Keratinocyte (primary cell): ENCODE results near the gene DOLPP1. TPM values are rescaled to one million over a fixed set of nuclear protein-coding genes. Genes with fewer than 3 reads are reported as not detected.

Experiments
- DNase-seq: peaks from one replicate; pipeline ENCODE4 v3.0.0-alpha.2; 2011; ENCODE audit warnings: low read depth, missing footprints, low spot score
- FAIRE-seq: peaks from 2 replicates; lab custom pipeline; 2011; peaks lifted over from hg19 to GRCh38; lab: Jason Lieb, UNC
- H2AFZ ChIP-seq: 2 replicates; pipeline ENCODE4 v1.6.0; 2012; ENCODE audit warnings: low read length, control low read depth, inconsistent platforms; ENCODE audit not compliant: control insufficient read depth
- H3K27ac ChIP-seq: 2 replicates; pipeline ENCODE4 v1.5.1; 2011; ENCODE audit warnings: low read length; ENCODE audit not compliant: control insufficient read depth, insufficient read depth
- H3K27me3 ChIP-seq: 3 replicates; pipeline ENCODE4 v1.6.0; 2011; ENCODE audit warnings: low read length; ENCODE audit not compliant: control insufficient read depth, insufficient read depth; ENCODE audit errors: extremely low read depth
- H3K36me3 ChIP-seq, 2 experiments: 2 replicates in 1 of 2; 3 replicates in 1 of 2; pipeline ENCODE4 v1.5.1; 2011; ENCODE audit warnings: low read length in 2 of 2, mild to moderate bottlenecking in 1 of 2; ENCODE audit not compliant: control insufficient read depth in 2 of 2, insufficient read depth in 2 of 2; ENCODE audit errors: extremely low read depth in 1 of 2
- H3K4me1 ChIP-seq: 3 replicates; pipeline ENCODE4 v1.5.1; 2011; ENCODE audit warnings: low read length; ENCODE audit not compliant: control insufficient read depth, insufficient read depth; ENCODE audit errors: extremely low read depth
- H3K4me2 ChIP-seq: 3 replicates; pipeline ENCODE4 v1.6.0; 2011; ENCODE audit warnings: low read depth, low read length; ENCODE audit not compliant: control insufficient read depth, insufficient read depth; ENCODE audit errors: extremely low read depth
- H3K4me3 ChIP-seq, 3 experiments: fragments of 200-600 bp in 1 of 3; sonication (generic) in 1 of 3; 2 replicates in 2 of 3; 3 replicates in 1 of 3; pipeline ENCODE4 v1.5.1; 2011 to 2016; ENCODE audit warnings: low read length in 3 of 3, mild to moderate bottlenecking in 3 of 3, control low read depth in 2 of 3, inconsistent platforms in 1 of 3, low read depth in 1 of 3, mixed read lengths in 1 of 3, mixed run types in 1 of 3, moderate library complexity in 1 of 3; ENCODE audit not compliant: control insufficient read depth in 2 of 3, insufficient read depth in 2 of 3; ENCODE audit errors: extremely low read depth in 1 of 3
- H3K79me2 ChIP-seq: 2 replicates; pipeline ENCODE4 v1.6.0; 2012; ENCODE audit warnings: low read length; ENCODE audit not compliant: control insufficient read depth, insufficient read depth
- H3K9ac ChIP-seq: 3 replicates; pipeline ENCODE4 v1.6.0; 2011; ENCODE audit warnings: low read length; ENCODE audit not compliant: control insufficient read depth, insufficient read depth; ENCODE audit errors: extremely low read depth
- H3K9me1 ChIP-seq: 3 replicates; pipeline ENCODE4 v1.6.0; 2011; ENCODE audit warnings: low read length; ENCODE audit not compliant: control insufficient read depth, insufficient read depth; ENCODE audit errors: extremely low read depth
- H3K9me3 ChIP-seq: 2 replicates; pipeline ENCODE4 v1.5.1; 2012; ENCODE audit warnings: low read depth, low read length; ENCODE audit not compliant: control insufficient read depth
- H4K20me1 ChIP-seq: 3 replicates; pipeline ENCODE4 v1.6.0; 2011; ENCODE audit warnings: low read length; ENCODE audit not compliant: control insufficient read depth, insufficient read depth; ENCODE audit errors: extremely low read depth
- EZH2 ChIP-seq: IDR thresholded peaks from one replicate; pipeline ENCODE4 v1.6.1; 2012; ENCODE audit warnings: inconsistent platforms, mild to moderate bottlenecking, low read length, moderate library complexity
- dilution Hi-C: fragments of 300-500 bp; cut with MboI; formaldehyde crosslinking; loops from one replicate; pipeline ENCODE4 v1.7.0; 2020; ENCODE audit warnings: low sequenced_read_pairs; ENCODE audit not compliant: extremely low pct_ligation_motif_present
- polyA minus RNA-seq, 3 experiments: library from RNA; depleted of rRNA, polyadenylated mRNA; stranded (reverse); fragments of >200 nt; gene quantifications; 1 replicate in 1 of 3; 2 replicates in 1 of 3; 3 replicates in 1 of 3; pipeline ENCODE4 v1.2.3, GENCODE V29; 2011
- polyA plus RNA-seq, 5 experiments: library from polyadenylated mRNA; depleted of rRNA in 3 of 5; stranded (reverse) in 3 of 5; stranded (forward) in 1 of 5; unstranded in 1 of 5; fragments of >200 nt; gene quantifications; 1 replicate in 1 of 5; 2 replicates in 3 of 5; 3 replicates in 1 of 5; pipeline versions ENCODE4 v1.2.1 to v1.2.3, GENCODE V29; 2011 to 2012; ENCODE audit warnings: missing spikeins in 2 of 5, low read depth in 1 of 5, low replicate concordance in 1 of 5
- TF ChIP-seq, protein P1 (sequence below), 3 experiments: IDR thresholded peaks in 1 of 3; conservative IDR thresholded peaks in 1 of 3; optimal IDR thresholded peaks in 1 of 3; 2 replicates in 2 of 3; 3 replicates in 1 of 3; pipeline versions ENCODE3 to v1.5.1; 2011; ENCODE audit warnings: low read length in 3 of 3, mild to moderate bottlenecking in 3 of 3, moderate library complexity in 2 of 3, control low read depth in 1 of 3, inconsistent platforms in 1 of 3; ENCODE audit not compliant: insufficient read depth in 2 of 3; ENCODE audit errors: extremely low read depth in 1 of 3

Gene DOLPP1, protein sequence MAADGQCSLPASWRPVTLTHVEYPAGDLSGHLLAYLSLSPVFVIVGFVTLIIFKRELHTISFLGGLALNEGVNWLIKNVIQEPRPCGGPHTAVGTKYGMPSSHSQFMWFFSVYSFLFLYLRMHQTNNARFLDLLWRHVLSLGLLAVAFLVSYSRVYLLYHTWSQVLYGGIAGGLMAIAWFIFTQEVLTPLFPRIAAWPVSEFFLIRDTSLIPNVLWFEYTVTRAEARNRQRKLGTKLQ
- polyA plus RNA-seq (14.2 to 17.7 TPM (median 16.7 TPM) in 3 replicates), polyA minus RNA-seq (12.3 to 26.1 TPM (median 18.2 TPM) in 3 replicates)
- polyA plus RNA-seq (2011; ENCODE audit: low read depth), result 8.6 TPM
- 12.0 and 12.3 TPM in 2 replicates for polyA plus RNA-seq (2011; cell fraction: cytosol; rRNA removed)
- polyA plus RNA-seq (2011; cell fraction: nucleus; rRNA removed), result 30.2 and 33.2 TPM in 2 replicates
- polyA plus RNA-seq (2012; ENCODE audit: low replicate concordance), result 10.1 and 14.0 TPM in 2 replicates
- polyA minus RNA-seq (2011; cell fraction: cytosol; rRNA and poly(A)+ RNA removed), result 13.0 TPM
- polyA minus RNA-seq (2011; cell fraction: nucleus; rRNA and poly(A)+ RNA removed), result 10.4 and 13.4 TPM in 2 replicates

DNA sequence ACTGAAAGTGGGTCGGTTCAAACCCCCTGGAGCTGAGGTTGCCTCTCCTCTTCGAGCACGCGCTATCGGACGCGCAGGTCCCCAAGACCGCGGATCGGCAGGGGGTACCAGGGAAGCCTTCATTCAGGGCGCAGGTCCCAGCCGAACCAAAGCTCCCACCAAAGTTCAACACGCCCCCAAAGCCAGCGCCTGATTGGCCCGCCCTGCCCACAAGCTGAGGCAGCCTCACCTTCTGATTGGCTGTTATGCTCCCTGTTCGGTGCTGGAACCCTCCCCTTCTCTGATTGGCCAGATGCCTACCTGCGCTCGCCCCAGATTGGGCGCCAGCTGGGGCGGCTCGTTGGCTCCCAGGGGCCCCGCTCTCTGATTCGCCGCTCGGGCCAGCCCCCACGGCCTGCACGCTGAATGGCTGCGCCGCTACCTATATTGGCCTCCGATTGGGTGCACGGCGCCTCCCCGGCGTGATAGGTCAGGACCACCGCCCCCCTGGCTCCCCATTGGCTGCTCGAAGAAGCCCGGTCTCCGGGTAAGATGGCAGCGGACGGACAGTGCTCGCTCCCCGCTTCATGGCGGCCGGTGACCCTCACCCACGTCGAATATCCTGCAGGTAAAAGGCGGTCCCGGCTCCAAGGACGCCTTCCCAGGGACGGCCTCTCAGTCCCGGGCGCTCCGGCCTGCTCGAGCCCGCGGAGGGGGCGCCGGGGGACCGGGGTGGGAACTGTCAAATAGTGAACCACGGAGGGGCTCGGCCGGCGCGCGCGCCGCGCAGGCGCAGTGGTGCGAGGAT lies at the start of gene DOLPP1:
Gene DOLPP1 (plus strand): TSS at position 511 of the 787 bp plus-strand sequence. CDS start 21 bp downstream, at position 532.
- Histone ChIP-seq H2AFZ (peak within 1 kb of the TSS; percentile 97), H4K20me1 (no peaks in the 10 kb centered on the region), H3K4me3 (peak within 1 kb of the TSS; percentile 79 to 95 (median 93)), H3K4me2 (peak within 1 kb of the TSS; percentile 89), H3K79me2 (peaks cover 32% of the 10 kb centered on the region), H3K4me1 (peaks cover 14% of the 10 kb centered on the region), H3K27me3 (no peaks in the 10 kb centered on the region), H3K9me3 (no peaks in the 10 kb centered on the region), H3K9me1 (no peaks in the 10 kb centered on the region), H3K27ac (peak within 1 kb of the TSS; percentile 67), H3K9ac (peak within 1 kb of the TSS; percentile 88), H3K36me3 (peaks cover 5 to 8% of the 10 kb centered on the region in 2 experiments)
- peak; percentile 88 for DNase-seq
- TF ChIP-seq EZH2, result peak; percentile 72
- TF ChIP-seq, protein P1, sequence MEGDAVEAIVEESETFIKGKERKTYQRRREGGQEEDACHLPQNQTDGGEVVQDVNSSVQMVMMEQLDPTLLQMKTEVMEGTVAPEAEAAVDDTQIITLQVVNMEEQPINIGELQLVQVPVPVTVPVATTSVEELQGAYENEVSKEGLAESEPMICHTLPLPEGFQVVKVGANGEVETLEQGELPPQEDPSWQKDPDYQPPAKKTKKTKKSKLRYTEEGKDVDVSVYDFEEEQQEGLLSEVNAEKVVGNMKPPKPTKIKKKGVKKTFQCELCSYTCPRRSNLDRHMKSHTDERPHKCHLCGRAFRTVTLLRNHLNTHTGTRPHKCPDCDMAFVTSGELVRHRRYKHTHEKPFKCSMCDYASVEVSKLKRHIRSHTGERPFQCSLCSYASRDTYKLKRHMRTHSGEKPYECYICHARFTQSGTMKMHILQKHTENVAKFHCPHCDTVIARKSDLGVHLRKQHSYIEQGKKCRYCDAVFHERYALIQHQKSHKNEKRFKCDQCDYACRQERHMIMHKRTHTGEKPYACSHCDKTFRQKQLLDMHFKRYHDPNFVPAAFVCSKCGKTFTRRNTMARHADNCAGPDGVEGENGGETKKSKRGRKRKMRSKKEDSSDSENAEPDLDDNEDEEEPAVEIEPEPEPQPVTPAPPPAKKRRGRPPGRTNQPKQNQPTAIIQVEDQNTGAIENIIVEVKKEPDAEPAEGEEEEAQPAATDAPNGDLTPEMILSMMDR (optimal IDR thresholded peaks at IDR 0.05 in 1 of 3, IDR thresholded peaks at IDR 0.05 in 1 of 3, conservative IDR thresholded peaks at IDR 0.05 in 1 of 3; ENCODE audit: extremely low read depth in 1 of 3, insufficient read depth in 2 of 3, low read length in 3 of 3), result no peak
- dilution Hi-C loops, result no loop called here
- peak; percentile 85 for FAIRE-seq

DNA sequence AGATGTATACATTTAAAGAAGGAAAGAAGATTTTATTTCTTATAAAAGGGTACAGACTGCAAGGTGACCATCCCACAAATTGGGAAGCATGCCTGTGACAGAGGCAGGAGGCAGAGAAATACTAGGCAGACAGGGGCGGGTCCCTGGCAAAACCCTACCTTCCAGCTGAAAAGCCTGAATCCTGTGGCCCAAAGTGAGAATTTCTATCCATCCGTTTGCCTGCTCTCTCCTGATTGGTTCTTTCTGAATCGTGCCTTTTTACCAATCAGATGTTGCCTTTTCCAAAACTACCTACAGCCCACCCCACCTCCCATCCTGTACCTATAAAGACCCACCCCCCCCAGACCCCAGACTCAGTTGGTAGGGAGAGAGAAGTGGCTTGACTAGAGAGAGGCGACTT lies 49.4 kb upstream of the DOLPP1 start:
- H3K27me3 ChIP-seq, result no peaks in the 10 kb centered on the region
- no peaks in the 10 kb centered on the region for H3K36me3 ChIP-seq
- no peak overlapping the region for H3K4me3 ChIP-seq
- no peak overlapping the region for H2AFZ ChIP-seq
- H3K79me2 ChIP-seq, result peaks cover 10% of the 10 kb centered on the region
- TF ChIP-seq, protein P1 (optimal IDR thresholded peaks at IDR 0.05 in 1 of 3, IDR thresholded peaks at IDR 0.05 in 1 of 3, conservative IDR thresholded peaks at IDR 0.05 in 1 of 3; ENCODE audit: extremely low read depth in 1 of 3, insufficient read depth in 2 of 3, low read length in 3 of 3), result no peak
- TF ChIP-seq EZH2, result no peak
- no peak overlapping the region for H3K4me2 ChIP-seq
- H3K9me3 ChIP-seq, result no peaks in the 10 kb centered on the region
- peaks cover 4% of the 10 kb centered on the region for H3K9me1 ChIP-seq
- no peak overlapping the region for H3K9ac ChIP-seq
- H4K20me1 ChIP-seq, result no peaks in the 10 kb centered on the region
- FAIRE-seq, result no peak
- DNase-seq, result no peak
- peaks cover 27% of the 10 kb centered on the region for H3K4me1 ChIP-seq
- dilution Hi-C loops, result no loop called here
- H3K27ac ChIP-seq, result no peak overlapping the region
